H1 (cell line): ENCODE measurements around the gene IAH1. TPM values are rescaled to one million over a fixed set of nuclear protein-coding genes. Genes with fewer than 3 reads are reported as not detected.

ENCODE experiments used
- CTCF ChIA-PET: fragments of 300-600 bp; sonication (Branson Sonifier 250); formaldehyde crosslinking; loops from one replicate; lab custom pipeline; 2021; ENCODE audit not compliant: partially characterized antibody; lab: Charles Lee
- POLR2A ChIA-PET: fragments of 300-600 bp; sonication (Branson Sonifier 250); formaldehyde crosslinking; loops from one replicate; lab custom pipeline; 2021; ENCODE audit warnings: inconsistent platforms; ENCODE audit not compliant: partially characterized antibody; lab: Charles Lee
- DNase-seq, 2 experiments: peaks; one replicate each; pipeline versions ENCODE4 v3.0.0 to v3.0.0-alpha.2; 2010 to 2022; ENCODE audit warnings: low spot score in 2 of 2, low read depth in 1 of 2, mixed read lengths in 1 of 2
- FAIRE-seq: peaks from 2 replicates; lab custom pipeline; 2011; peaks lifted over from hg19 to GRCh38; lab: Jason Lieb, UNC
- H2AFZ ChIP-seq: 2 replicates; pipeline ENCODE4 v1.8.1; 2012; ENCODE audit warnings: low read length, inconsistent platforms
- H2AK5ac ChIP-seq: 2 replicates; pipeline ENCODE4 v1.6.1; 2013; ENCODE audit warnings: low read depth, low read length
- H2BK120ac ChIP-seq: replicated peaks from 2 replicates; pipeline ENCODE3; 2013; ENCODE audit warnings: low read depth, low read length, inconsistent platforms
- H2BK12ac ChIP-seq: 2 replicates; pipeline ENCODE4 v1.6.1; 2013; ENCODE audit warnings: low read depth, low read length
- H2BK15ac ChIP-seq: 2 replicates; pipeline ENCODE4 v1.6.1; 2013; ENCODE audit warnings: low read length
- H2BK20ac ChIP-seq: 2 replicates; pipeline ENCODE4 v1.6.1; 2013; ENCODE audit warnings: low read length
- H2BK5ac ChIP-seq: 2 replicates; pipeline ENCODE4 v1.6.1; 2013; ENCODE audit warnings: low read depth, low read length
- H3K14ac ChIP-seq: 2 replicates; pipeline ENCODE4 v1.6.1; 2013; ENCODE audit warnings: inconsistent platforms; ENCODE audit not compliant: insufficient read length
- H3K18ac ChIP-seq: 2 replicates; pipeline ENCODE4 v1.6.1; 2013; ENCODE audit warnings: low read length; ENCODE audit errors: extremely low read depth
- H3K23ac ChIP-seq: 2 replicates; pipeline ENCODE4 v1.6.1; 2013; ENCODE audit warnings: inconsistent platforms; ENCODE audit not compliant: insufficient read length
- H3K23me2 ChIP-seq: 2 replicates; pipeline ENCODE4 v1.6.1; 2013; ENCODE audit warnings: low read depth, low read length
- H3K27ac ChIP-seq: 2 replicates; pipeline ENCODE4 v1.6.1; 2011; ENCODE audit warnings: low read depth, low read length, inconsistent platforms
- H3K27me3 ChIP-seq, 4 experiments: replicated peaks in 1 of 4; 1 replicate in 1 of 4; 2 replicates in 3 of 4; pipeline versions ENCODE4 v1.6.1 to v1.8.1; 2011 to 2013; ENCODE audit warnings: low read length in 3 of 4, mild to moderate bottlenecking in 3 of 4, inconsistent platforms in 2 of 4, mixed read lengths in 2 of 4, moderate library complexity in 1 of 4; ENCODE audit not compliant: control insufficient read depth in 3 of 4, insufficient read depth in 3 of 4; ENCODE audit errors: extremely low read depth in 1 of 4
- H3K36me3 ChIP-seq, 4 experiments: 2 replicates each; pipeline versions ENCODE4 v1.6.1 to v1.8.1; 2011 to 2013; ENCODE audit warnings: mild to moderate bottlenecking in 4 of 4, low read length in 3 of 4, moderate library complexity in 2 of 4, control low read depth in 1 of 4, inconsistent platforms in 1 of 4; ENCODE audit not compliant: insufficient read depth in 4 of 4, control insufficient read depth in 2 of 4
- H3K4ac ChIP-seq: replicated peaks from 2 replicates; pipeline ENCODE3; 2013; ENCODE audit warnings: low read length, low read depth, mixed read lengths, inconsistent platforms; ENCODE audit not compliant: insufficient read length
- H3K4me1 ChIP-seq, 4 experiments: replicated peaks in 1 of 4; 1 replicate in 1 of 4; 2 replicates in 3 of 4; pipeline versions ENCODE4 v1.6.1 to v1.8.1; 2011 to 2013; ENCODE audit warnings: low read length in 3 of 4, inconsistent platforms in 2 of 4, mixed read lengths in 1 of 4; ENCODE audit not compliant: insufficient read depth in 4 of 4, control insufficient read depth in 3 of 4
- H3K4me2 ChIP-seq, 2 experiments: 2 replicates each; pipeline versions ENCODE4 v1.6.1 to v1.8.1; 2011 to 2013; ENCODE audit warnings: low read depth in 2 of 2, low read length in 2 of 2, control low read depth in 1 of 2, inconsistent platforms in 1 of 2, mild to moderate bottlenecking in 1 of 2; ENCODE audit not compliant: insufficient read depth in 1 of 2
- H3K4me3 ChIP-seq, 4 experiments: fragments of 200-600, 300-600 bp in 1 of 4; sonication (generic), shearing (Covaris generic), sonication (Bioruptor Twin) in 1 of 4; 2 replicates each; pipeline versions ENCODE4 v1.5.1 to v1.8.1; 2011 to 2016; ENCODE audit warnings: low read length in 4 of 4, low read depth in 3 of 4, control low read depth in 2 of 4, inconsistent platforms in 2 of 4, mild to moderate bottlenecking in 2 of 4, mixed read lengths in 1 of 4, moderate library complexity in 1 of 4; ENCODE audit not compliant: insufficient read depth in 2 of 4; ENCODE audit errors: extremely low read depth in 1 of 4
- H3K56ac ChIP-seq: replicated peaks from 2 replicates; pipeline ENCODE3; 2013; ENCODE audit warnings: low read depth, mild to moderate bottlenecking, mixed read lengths, low read length, inconsistent platforms; ENCODE audit not compliant: insufficient read length
- H3K79me1 ChIP-seq: 2 replicates; pipeline ENCODE4 v1.6.1; 2013; ENCODE audit warnings: low read depth, low read length, control low read depth
- H3K79me2 ChIP-seq, 2 experiments: 2 replicates each; pipeline versions ENCODE4 v1.6.1 to v1.8.1; 2012 to 2013; ENCODE audit warnings: low read length in 2 of 2, mild to moderate bottlenecking in 2 of 2, inconsistent platforms in 1 of 2; ENCODE audit not compliant: insufficient read depth in 2 of 2, control insufficient read depth in 1 of 2
- H3K9ac ChIP-seq, 4 experiments: replicated peaks in 1 of 4; 1 replicate in 1 of 4; 2 replicates in 3 of 4; pipeline versions ENCODE4 v1.6.1 to v1.8.1; 2011 to 2013; ENCODE audit warnings: low read depth in 3 of 4, low read length in 3 of 4, control low read depth in 2 of 4, mild to moderate bottlenecking in 2 of 4, moderate library complexity in 2 of 4, inconsistent platforms in 1 of 4; ENCODE audit errors: extremely low read depth in 1 of 4
- H3K9me3 ChIP-seq, 2 experiments: 2 replicates each; pipeline versions ENCODE4 v1.6.1 to v1.8.1; 2012 to 2013; ENCODE audit warnings: mild to moderate bottlenecking in 2 of 2, moderate library complexity in 2 of 2, control low read depth in 1 of 2, inconsistent platforms in 1 of 2, low read depth in 1 of 2, low read length in 1 of 2, mixed read lengths in 1 of 2; ENCODE audit not compliant: insufficient read depth in 2 of 2
- H4K20me1 ChIP-seq, 2 experiments: replicated peaks in 1 of 2; 2 replicates each; pipeline versions ENCODE3 to v1.8.1; 2011 to 2013; ENCODE audit warnings: inconsistent platforms in 2 of 2, low read length in 2 of 2, mild to moderate bottlenecking in 1 of 2; ENCODE audit not compliant: insufficient read depth in 2 of 2, control insufficient read depth in 1 of 2
- H4K5ac ChIP-seq: 2 replicates; pipeline ENCODE4 v1.6.1; 2013; ENCODE audit warnings: low read length, low read depth, mixed read lengths, inconsistent platforms; ENCODE audit not compliant: insufficient read length
- H4K8ac ChIP-seq: 2 replicates; pipeline ENCODE4 v1.8.0; 2013; ENCODE audit warnings: mild to moderate bottlenecking, moderate library complexity, low read length, inconsistent platforms; ENCODE audit not compliant: insufficient read depth; ENCODE audit errors: extremely low read depth
- H4K91ac ChIP-seq: replicated peaks from 2 replicates; pipeline ENCODE3; 2013; ENCODE audit warnings: low read length, mixed read lengths, inconsistent platforms; ENCODE audit not compliant: insufficient read length
- ASH2L ChIP-seq: fragments of 200-600, 300-600 bp; sonication (generic); IDR thresholded peaks from one replicate; pipeline ENCODE4 v1.7.1; 2017; ENCODE audit warnings: low read length
- CBX8 ChIP-seq: fragments of 300-800, 300-1000 bp; sonication (generic); IDR thresholded peaks from 2 replicates; pipeline ENCODE4 v1.7.1; 2016; ENCODE audit warnings: low read depth, low read length, borderline replicate concordance
- HDAC2 ChIP-seq, 2 experiments: fragments of 300-600 bp in 1 of 2; sonication (generic) in 1 of 2; IDR thresholded peaks; 2 replicates each; pipeline ENCODE4 v1.6.1; 2011 to 2012; ENCODE audit warnings: low read depth in 2 of 2, low read length in 2 of 2, mild to moderate bottlenecking in 2 of 2, moderate library complexity in 2 of 2, borderline replicate concordance in 1 of 2, inconsistent platforms in 1 of 2
- KDM1A ChIP-seq: fragments of 200-600, 300-600 bp; sonication (generic); IDR thresholded peaks from 2 replicates; pipeline ENCODE4 v1.7.1; 2016; ENCODE audit warnings: mild to moderate bottlenecking, low read length, borderline replicate concordance
- NRF1 ChIP-seq: IDR thresholded peaks from 2 replicates; pipeline ENCODE4 v1.6.1; 2011; ENCODE audit warnings: mild to moderate bottlenecking, low read depth, low read length, improper control_type of control experiment
- SP1 ChIP-seq: IDR thresholded peaks from 2 replicates; pipeline ENCODE4 v1.6.1; 2011; ENCODE audit warnings: low read depth, low read length
- TBP ChIP-seq: IDR thresholded peaks from 2 replicates; pipeline ENCODE4 v1.6.1; 2011; ENCODE audit warnings: low read depth, low read length, improper control_type of control experiment
- TCF12 ChIP-seq: IDR thresholded peaks from 2 replicates; pipeline ENCODE4 v1.6.1; 2011; ENCODE audit warnings: low read depth, mild to moderate bottlenecking, low read length
- WGBS, 2 experiments: shearing (Covaris generic) in 1 of 2; methylation state at CpG; one replicate each; pipeline versions ENCODE4 v1.1.6 to v1.1.7; 2013 to 2015; ENCODE audit warnings: low lambda C conversion rate in 2 of 2, mixed read lengths in 2 of 2, inconsistent platforms in 1 of 2, low coverage in 1 of 2, missing lambda C conversion rate in 1 of 2; ENCODE audit not compliant: insufficient replicate concordance in 2 of 2, insufficient coverage in 1 of 2, insufficient read length in 1 of 2; ENCODE audit errors: extremely low coverage in 1 of 2, missing lambda C conversion rate in 1 of 2; 5-methylcytosine and 5-hydroxymethylcytosine counted together
- polyA plus RNA-seq, 7 experiments: library from polyadenylated mRNA; depleted of rRNA in 3 of 7; stranded (reverse) in 5 of 7; unstranded in 2 of 7; fragments of >200 nt in 5 of 7; fragments of 200-250 nt in 2 of 7; gene quantifications; 1 replicate in 5 of 7; 2 replicates in 1 of 7; 4 replicates in 1 of 7; pipeline versions ENCODE4 v1.2.1 to v1.2.3, GENCODE V29; 2011 to 2013; ENCODE audit warnings: missing spikeins in 2 of 7, mixed read lengths in 2 of 7
- total RNA-seq: library from RNA; stranded (reverse); fragmentation: NEBNext Ultra II Directional; extraction: Animal tissue kit (Norgen Biotek cat#: 25700); gene quantifications from 2 replicates; pipeline ENCODE4 v1.2.1, GENCODE V29; 2021
- TF ChIP-seq, protein P1 (sequence below), 3 experiments: IDR thresholded peaks; 1 replicate in 2 of 3; 2 replicates in 1 of 3; pipeline versions ENCODE4 v1.5.1 to v1.6.1; 2011; ENCODE audit warnings: low read length in 3 of 3, mild to moderate bottlenecking in 3 of 3, inconsistent platforms in 2 of 3, low read depth in 1 of 3, moderate library complexity in 1 of 3; ENCODE audit not compliant: insufficient read depth in 1 of 3; ENCODE audit errors: control extremely low read depth in 1 of 3

Gene IAH1
- total and polyA plus RNA-seq, 2 of the 8 experiments (the other 6 are each of a cell fraction or from before 2014, with no cell fraction given), result 15.1 to 21.5 TPM

DNA sequence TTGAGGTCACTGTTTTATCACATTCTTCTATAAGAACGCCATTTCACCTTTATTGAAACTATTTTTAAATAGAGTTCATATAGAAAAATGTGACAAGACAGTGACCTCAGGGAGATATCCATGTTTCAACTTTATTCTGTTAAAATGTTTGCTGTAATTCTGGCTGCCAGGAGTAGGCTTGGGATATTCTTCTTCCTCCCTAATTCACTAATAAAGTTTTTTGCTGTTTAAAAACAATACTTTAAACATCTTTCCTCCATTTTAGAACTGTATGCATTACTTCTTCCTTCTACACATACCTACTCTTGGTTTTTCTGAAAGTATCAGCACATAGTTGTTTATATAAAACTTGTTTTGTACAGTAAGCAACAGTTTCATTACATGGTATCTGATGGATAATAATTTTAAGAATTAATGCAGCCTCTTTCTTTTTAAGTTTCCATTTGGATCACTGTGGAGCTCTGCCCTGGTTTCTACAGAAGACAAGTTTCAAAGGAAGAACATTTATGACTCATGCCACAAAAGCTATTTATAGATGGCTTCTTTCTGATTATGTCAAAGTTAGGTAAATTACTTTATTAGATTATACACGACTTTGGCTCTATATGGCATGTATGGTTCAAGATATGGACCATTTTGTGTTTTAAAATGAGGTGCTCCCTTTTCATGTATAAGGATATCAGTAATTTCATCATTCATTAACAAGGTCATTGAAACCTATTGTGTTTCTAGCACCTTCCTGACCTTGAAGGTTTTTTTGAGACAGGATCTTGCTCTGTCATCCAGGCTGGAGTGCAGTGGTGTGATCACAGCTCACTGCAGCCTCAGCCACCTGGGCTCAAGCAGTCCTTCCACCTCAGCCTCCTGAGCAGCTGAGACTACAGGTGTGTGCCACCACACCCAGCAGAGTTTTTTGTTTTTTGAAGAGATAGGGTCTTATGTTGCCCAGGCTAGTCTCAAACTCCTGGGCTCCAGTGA, 43.7 kb upstream of the IAH1 start:
- Histone ChIP-seq H3K4me3 (no peak overlapping the region), H3K18ac (no peak overlapping the region), H3K4ac (no peak overlapping the region), H2AK5ac (no peak overlapping the region), H2BK12ac (no peak overlapping the region), H3K23me2 (no peaks in the 10 kb centered on the region), H4K8ac (no peak overlapping the region), H2BK15ac (no peak overlapping the region), H3K36me3 (peaks cover 15 to 61% (median 45%) of the 10 kb centered on the region in 4 experiments), H3K79me2 (peaks cover 0 to 20% of the 10 kb centered on the region in 2 experiments; a peak in 2 of 4 replicates), H2BK5ac (no peak overlapping the region), H3K27ac (no peak overlapping the region), H3K9ac (no peak overlapping the region), H2BK120ac (no peak overlapping the region), H2AFZ (no peak overlapping the region), H4K5ac (no peak overlapping the region), H2BK20ac (no peak overlapping the region), H3K14ac (no peak overlapping the region), H3K56ac (no peak overlapping the region), H3K27me3 (no peaks in the 10 kb centered on the region), H3K23ac (no peak overlapping the region), H4K91ac (no peak overlapping the region), H3K4me1 (no peaks in the 10 kb centered on the region), H3K9me3 (no peaks in the 10 kb centered on the region), H3K79me1 (no peaks in the 10 kb centered on the region; the same call in 1 of the 2 replicates), H4K20me1 (peaks cover 0 to 2% of the 10 kb centered on the region in 2 experiments), H3K4me2 (no peak overlapping the region)
- WGBS, 2 experiments, result 90% methylated on average over 2 of the region's 2 CpGs; no CpG with 5 or more reads in 1 of the 2 experiments
- no peak for TF ChIP-seq TCF12
- no peak for TF ChIP-seq TBP
- TF ChIP-seq, protein P1, sequence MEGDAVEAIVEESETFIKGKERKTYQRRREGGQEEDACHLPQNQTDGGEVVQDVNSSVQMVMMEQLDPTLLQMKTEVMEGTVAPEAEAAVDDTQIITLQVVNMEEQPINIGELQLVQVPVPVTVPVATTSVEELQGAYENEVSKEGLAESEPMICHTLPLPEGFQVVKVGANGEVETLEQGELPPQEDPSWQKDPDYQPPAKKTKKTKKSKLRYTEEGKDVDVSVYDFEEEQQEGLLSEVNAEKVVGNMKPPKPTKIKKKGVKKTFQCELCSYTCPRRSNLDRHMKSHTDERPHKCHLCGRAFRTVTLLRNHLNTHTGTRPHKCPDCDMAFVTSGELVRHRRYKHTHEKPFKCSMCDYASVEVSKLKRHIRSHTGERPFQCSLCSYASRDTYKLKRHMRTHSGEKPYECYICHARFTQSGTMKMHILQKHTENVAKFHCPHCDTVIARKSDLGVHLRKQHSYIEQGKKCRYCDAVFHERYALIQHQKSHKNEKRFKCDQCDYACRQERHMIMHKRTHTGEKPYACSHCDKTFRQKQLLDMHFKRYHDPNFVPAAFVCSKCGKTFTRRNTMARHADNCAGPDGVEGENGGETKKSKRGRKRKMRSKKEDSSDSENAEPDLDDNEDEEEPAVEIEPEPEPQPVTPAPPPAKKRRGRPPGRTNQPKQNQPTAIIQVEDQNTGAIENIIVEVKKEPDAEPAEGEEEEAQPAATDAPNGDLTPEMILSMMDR (IDR thresholded peaks at IDR 0.05; ENCODE audit: control extremely low read depth in 1 of 3, insufficient read depth in 1 of 3, low read depth in 1 of 3, low read length in 3 of 3), result no peak
- TF ChIP-seq HDAC2 (IDR thresholded peaks at IDR 0.05; ENCODE audit: borderline replicate concordance in 1 of 2, low read depth in 2 of 2, low read length in 2 of 2), result no peak
- no peak for TF ChIP-seq SP1
- no peak for TF ChIP-seq CBX8
- no peak for TF ChIP-seq NRF1
- TF ChIP-seq KDM1A, result no peak
- no peak for TF ChIP-seq ASH2L
- POLR2A ChIA-PET, result interaction anchor here (0.7 to 1.0 kb wide), 2 partner anchors 12 to 24 kb away, joined by 3 read pairs; no protein-coding TSS in a partner anchor
- DNase-seq (no peak), FAIRE-seq (no peak)
- CTCF ChIA-PET, result interaction anchor here (0.5 kb wide), 1 partner anchor 1301 kb away, joined by 3 read pairs; no protein-coding TSS in a partner anchor
